HG02840 (cell line): Measurements from ENCODE around the gene WDR11.

Experiments
- ATAC-seq: cut with Tn5 transposase; IDR thresholded peaks from one replicate; pipeline ENCODE4 v1.9.1; 2021; ENCODE audit warnings: mild to moderate bottlenecking, moderate library complexity, moderate number of reproducible peaks; ENCODE audit not compliant: unreplicated experiment, low FRiP score

WDR11 gene, protein sequence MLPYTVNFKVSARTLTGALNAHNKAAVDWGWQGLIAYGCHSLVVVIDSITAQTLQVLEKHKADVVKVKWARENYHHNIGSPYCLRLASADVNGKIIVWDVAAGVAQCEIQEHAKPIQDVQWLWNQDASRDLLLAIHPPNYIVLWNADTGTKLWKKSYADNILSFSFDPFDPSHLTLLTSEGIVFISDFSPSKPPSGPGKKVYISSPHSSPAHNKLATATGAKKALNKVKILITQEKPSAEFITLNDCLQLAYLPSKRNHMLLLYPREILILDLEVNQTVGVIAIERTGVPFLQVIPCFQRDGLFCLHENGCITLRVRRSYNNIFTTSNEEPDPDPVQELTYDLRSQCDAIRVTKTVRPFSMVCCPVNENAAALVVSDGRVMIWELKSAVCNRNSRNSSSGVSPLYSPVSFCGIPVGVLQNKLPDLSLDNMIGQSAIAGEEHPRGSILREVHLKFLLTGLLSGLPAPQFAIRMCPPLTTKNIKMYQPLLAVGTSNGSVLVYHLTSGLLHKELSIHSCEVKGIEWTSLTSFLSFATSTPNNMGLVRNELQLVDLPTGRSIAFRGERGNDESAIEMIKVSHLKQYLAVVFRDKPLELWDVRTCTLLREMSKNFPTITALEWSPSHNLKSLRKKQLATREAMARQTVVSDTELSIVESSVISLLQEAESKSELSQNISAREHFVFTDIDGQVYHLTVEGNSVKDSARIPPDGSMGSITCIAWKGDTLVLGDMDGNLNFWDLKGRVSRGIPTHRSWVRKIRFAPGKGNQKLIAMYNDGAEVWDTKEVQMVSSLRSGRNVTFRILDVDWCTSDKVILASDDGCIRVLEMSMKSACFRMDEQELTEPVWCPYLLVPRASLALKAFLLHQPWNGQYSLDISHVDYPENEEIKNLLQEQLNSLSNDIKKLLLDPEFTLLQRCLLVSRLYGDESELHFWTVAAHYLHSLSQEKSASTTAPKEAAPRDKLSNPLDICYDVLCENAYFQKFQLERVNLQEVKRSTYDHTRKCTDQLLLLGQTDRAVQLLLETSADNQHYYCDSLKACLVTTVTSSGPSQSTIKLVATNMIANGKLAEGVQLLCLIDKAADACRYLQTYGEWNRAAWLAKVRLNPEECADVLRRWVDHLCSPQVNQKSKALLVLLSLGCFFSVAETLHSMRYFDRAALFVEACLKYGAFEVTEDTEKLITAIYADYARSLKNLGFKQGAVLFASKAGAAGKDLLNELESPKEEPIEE

DNA sequence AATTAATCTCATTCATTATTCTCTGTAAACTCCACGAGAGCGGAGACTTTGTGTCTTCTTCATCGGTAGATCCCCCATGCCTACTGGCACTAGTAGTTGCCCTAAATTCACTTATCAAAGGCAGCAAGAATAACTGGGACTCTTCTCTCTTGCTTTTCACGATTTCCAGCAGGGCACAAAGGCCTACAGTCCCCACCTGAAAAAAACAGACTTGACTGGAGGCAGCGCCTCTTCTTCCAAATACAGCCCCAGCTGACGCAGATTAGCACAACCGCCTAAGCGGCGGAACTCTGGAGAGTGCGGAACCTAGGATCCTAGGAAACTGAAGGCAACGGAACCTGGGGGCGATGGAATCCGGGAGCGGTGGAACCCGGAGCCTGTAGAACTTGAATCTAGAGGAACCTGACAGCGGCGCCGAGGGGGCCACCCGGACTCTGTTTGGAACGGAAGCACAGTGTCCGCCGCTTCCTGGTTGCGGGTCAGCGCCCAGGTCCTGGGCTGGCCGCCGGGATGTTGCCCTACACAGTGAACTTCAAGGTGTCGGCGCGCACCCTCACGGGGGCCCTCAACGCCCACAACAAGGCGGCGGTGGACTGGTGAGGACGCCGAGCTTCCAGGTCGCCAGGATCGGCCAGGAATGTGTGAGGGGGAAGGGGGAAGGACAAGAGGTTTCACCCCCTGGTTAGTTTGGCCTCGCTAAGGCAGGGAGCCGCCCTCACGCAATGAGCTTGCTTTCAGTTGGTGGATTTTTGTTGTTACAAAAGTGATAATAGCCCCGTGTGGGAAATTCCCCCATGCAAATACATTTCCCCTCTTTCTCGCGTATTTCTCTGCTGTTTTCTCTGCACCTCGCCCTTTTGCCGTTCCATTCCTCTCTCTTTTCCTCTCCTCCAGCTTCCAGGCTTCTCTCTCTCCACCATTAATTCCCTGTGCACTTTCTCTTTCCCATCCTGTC, at the start of gene WDR11:
Gene WDR11, plus strand, starts transcription at position 452 of the 955 bp plus-strand sequence. Its CDS starts 59 bp downstream, at position 511.
- ATAC-seq: peak; percentile 95

DNA sequence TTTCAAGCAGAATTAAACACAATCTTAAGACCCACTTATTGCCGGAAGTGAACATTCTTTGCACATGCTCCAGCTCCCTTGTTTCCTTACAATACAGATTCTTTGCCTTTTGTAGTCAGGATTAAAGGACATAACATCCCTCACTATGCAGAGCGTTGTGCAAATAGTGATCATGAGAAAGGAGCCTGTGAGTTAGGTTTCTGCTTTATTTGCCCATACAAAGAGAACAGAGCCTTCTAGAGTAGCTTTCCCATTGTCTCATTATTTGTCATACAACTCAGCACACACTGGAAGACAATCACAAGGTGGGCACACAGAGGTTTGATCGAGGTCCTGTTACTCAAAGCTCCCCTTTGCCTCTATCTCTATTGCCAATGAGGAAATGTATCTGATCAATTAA, 48.2 kb upstream of the WDR11 start:
- no peak for ATAC-seq

DNA sequence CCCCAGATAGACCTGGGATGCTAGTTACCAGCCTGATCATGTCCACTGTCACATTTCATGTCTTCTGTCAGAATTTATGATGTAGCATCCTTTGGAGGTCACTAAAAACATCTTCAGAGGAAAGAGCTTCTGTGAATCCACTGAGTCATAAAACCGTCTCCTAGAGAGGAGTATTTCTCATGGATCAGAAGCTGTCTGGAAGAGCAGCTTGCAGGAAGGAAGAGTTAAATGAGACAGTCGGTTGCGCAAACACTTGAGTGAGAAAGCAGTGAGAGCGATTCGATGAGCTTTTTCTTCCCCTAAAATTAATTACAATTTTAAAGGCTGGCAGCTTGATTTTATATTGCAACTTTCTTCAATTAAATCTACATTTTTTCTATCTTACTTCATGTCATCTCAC, 47.2 kb upstream of the WDR11 start:
- no peak for ATAC-seq

DNA sequence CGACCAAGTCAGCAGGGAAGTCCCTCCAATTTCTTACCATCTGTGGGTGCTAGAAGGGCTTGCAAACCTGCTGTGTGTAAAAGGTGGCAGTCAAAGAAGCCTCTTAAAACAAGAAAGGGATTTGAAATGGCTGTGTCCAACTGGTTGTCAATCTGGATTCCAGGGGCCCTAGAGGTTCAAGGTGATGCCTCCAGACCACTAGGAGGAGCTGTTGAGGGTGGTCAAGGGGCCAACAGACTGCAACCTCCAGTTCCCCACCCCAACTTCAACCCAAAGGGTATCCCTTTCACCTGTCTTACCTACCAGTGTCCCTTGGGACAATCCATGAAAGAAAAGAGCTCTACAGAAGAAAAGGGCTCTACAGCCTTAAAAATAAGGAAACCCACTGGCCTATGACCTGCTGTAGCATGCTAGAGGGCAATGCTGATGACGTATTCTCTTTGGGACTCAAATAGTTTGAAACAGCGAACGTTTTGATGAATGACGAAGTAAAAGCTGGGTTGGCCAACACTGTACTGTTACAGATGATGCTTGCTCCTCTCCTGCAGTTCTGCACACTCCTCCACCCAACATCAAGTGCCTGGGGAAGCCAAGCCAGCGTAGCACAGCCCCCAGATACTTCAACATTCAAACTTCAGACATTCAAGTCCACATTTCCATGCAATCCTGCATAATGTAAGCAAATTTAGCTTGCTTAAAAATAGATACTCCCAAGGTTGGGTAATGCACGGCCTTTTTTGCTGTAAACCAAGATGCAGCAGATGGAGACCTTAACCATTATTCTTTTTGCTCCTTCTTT, 45.9 kb upstream of the WDR11 start:
- ATAC-seq: no peak

DNA sequence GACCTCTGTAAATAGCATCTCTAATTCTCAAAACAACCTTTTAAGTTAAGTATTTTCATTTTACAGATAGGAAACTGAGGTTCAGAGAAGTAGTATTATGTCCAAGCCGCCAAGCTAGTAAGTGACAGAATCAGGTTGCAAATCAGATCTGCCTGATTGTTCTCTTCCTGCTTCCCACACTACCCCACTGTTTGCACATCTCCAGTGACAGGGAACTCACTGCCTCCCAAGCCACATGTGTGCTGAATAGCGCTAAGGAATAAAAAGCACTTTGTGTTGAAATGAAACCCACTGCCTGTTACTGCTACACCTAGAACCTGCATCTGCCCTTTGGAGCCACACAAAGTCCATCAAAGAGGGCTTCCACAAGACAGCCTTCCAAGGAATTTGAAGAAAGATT, 45.1 kb upstream of the WDR11 start:
- no peak for ATAC-seq

DNA sequence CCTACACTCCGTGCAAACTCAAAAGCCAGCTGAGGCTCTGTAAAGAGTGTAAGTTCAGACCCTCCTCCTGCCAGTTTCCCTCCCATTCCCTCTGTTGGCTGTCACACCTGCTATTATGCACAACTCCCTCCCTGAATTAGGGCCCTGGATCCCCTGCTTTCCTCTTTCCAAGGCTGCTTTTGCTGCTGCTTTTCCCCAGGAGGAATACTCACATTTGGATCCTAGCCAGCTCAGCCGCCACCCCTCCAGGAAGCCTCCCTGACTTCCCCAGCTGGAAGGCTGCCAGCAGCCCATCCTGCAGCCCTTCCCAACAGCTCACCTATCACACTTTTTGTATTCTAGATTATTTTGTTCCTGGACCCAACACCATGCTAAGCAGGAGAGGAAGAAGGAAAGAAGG, 40.9 kb upstream of the WDR11 start:
- ATAC-seq: no peak

DNA sequence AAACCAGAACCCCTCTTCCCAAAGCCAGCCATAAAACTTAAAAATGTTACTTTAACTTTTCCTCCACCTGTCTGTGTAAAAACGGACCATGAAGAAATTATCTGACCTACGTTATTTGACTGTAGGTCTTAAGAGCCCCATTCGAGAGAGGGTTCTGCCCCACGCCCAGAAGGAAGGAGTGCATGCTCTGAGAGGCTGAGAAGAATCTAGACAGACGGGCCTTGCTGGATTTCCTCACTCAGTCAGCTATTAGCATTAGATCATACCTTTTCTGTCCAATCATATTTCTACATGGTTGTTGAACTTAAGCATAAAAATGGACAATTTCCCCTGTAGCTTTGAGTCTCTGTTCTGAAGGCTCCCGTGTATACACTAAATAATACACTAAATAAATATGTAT, 38.1 kb upstream of the WDR11 start:
- no peak for ATAC-seq

DNA sequence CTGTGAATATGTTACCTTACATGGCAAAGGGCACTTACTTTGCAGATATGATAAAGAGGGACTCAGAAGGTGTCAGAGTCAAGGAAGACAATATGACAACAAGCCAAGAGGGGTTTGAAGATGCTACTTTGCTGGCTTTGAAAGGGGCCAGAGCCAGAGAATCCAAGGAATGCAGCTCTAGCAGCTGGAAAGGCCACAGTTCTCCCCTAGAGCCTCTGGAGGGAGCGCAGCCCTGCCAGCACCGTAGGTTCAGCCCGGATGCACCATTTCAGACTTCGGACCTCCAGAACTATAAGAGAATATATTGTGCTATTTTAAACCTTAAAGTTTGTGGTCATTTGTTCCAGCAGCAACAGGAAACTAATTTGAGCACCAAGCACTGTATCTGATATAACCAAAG, 32.9 kb upstream of the WDR11 start:
- no peak for ATAC-seq

DNA sequence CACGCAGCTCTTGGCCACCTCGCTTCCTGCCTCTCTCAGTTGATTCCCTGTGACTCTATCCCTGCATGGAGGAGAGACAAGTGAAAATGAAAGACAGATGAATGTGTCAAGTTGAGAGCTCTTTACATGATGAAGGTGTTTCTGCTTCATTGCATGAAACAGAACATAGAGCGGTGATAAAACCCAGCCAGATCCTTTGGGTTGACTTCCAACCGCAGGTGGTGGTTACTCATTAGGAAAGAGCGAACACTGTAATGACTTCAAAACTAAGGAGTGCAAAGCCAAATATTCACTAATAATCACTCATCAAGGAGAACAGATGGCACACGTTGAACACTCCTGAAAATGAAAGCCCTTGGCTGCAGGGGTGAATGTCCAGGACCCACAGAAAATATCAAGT, 31.8 kb upstream of the WDR11 start:
- no peak for ATAC-seq

DNA sequence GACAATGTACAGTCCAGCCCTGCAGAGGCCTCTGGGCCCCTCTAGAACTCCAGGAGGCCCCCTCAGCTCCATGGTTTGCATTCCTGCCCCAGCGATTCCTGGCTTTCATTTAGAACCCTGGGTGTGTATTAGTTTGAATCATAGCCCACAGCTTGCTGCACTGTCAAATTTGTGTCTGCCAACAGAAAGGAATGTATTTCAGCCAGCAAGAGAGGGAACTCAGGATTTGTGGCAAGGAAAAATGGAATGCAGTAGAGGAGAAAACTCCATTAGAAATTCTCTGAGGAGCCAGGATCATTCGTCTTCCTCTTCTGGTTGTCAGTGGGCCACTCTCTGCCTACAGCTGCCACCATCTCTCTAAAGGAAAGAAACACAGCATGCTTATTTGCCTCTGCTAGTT, 27.9 kb upstream of the WDR11 start:
- ATAC-seq: no peak

DNA sequence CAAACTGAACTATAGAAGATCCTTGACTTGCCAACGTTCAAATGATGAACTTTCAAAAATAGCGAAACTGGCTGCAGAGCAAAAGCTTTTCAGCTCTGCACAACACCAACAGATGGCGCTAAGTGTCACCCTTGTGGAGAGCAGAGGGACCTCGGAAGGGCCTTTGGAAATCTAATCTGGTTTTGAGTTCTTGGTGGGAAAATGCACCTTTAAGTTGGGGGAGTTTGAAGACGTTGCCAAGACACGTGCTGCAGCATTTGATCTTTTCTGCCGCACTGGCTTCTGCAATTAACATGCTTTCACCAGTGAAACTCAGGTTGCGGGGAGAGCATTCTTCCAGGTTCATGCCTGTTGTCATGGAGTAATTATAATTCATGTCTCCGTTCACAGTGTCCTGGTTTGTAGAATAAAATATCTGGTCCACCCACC, 26.3 kb upstream of the WDR11 start:
- no peak for ATAC-seq

DNA sequence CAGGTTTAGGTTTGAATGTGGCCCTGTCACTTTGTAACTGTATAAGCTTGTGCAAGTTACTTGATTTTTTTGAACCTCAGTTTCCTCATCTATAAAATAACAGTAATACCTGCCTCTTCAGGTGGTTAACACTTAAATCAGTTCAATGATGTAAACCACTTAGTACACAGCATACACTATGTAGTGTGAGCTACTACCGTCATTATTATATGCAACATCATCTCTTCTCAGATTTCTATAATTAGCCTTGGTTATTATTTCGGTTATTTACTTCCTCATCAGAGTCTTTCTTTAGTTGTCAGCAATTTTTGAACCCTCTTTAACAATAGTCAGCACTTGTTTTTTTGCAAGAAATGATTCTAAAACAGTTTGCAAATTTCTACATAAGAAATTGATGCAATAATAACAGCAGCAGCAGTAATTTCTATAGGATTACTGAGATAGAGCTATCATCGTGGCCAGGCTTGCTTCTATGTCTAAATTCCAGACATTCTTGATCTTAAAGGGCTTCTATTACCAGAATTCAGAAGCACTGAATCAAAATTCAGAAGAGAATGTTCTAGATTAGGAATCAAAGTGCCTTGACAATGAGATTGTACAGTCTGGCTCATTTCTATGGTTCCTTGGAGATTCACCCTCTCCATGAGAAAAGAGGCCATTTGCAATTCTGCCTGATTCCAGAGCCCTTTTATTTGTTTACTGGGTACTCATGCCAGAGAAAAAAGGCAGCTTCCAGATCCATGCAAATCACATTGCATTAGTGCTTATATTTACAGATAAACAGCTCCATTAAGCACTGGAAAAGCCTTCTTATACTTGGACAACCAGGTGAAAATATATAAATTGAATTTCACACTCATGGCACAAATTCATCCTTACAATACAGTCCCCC, 25.0 kb upstream of the WDR11 start:
- ATAC-seq: no peak

DNA sequence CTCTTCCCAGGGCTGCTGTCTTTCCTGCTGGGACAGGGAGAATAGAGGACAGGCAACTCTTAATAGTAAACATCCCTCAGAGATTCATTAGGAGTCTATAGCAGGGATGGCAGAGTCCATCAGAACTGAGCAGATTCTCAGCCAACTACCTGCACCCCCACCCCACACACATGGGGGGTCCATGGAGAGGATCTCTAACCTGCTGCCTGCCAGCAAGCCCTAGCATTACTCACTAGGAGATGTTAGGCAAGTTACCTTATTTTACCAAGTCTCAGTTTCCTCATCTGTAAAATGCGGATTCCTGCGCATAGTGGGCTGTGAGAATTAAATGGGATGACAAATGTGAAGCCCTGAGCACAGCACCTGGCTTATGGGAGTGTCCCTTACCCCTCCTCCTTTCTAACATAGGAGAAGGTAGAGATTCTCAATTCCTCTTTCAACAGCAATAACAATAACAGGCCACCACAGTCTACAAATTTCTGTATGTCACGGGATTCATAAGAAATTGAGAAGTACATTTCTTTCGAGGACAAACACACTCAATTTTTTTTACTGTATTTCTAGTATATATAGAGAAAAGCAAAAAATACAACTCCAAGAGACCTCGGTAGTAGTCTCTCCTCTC, 23.8 kb upstream of the WDR11 start:
- ATAC-seq: peak; percentile 51

DNA sequence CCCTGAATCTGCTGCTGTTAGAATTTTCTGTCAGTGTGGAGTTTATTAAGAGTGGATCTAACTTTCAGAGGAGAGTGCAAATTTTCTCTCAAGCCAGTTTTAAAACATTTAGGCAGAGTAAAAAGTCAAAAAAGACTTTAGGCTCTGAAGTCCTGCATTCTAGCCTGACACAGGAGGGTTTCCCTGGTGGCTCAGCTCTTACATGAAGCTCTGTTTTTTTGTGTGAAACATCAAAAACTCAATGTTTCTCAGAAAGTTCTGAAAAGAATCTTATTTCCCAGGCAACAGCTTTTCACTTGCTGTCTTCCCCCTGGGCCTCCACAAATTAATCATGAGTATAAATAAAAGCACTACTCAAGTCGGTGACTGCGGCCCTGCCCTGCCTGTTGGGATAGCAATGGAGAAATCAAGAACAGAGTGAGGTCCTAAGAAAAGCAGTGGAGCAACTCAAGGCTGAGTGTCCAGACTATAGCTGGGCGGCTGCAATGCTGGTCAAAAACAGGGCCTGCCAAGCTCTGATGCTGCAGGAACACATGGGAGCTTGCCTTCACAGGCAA, 22.3 kb upstream of the WDR11 start:
- no peak for ATAC-seq

DNA sequence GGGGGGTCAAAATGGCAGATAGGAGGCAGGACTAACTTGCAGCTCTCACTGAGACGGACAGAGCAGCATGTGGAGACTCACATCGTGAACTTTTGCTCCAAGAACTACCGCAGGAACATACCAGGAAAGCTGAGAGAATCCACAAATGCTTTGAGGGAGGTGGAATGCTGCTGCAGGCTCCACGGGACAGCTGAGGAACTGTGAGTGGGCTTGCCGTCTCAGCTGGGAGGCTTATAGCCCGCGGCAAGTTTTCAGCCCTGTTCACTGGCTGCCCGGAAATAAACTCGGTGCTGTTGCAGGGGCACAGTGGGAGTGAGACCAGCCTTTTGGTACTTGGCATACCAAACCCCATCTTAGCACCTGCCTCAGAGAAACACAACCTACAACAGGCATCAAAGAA, 19.1 kb upstream of the WDR11 start:
- no peak for ATAC-seq

DNA sequence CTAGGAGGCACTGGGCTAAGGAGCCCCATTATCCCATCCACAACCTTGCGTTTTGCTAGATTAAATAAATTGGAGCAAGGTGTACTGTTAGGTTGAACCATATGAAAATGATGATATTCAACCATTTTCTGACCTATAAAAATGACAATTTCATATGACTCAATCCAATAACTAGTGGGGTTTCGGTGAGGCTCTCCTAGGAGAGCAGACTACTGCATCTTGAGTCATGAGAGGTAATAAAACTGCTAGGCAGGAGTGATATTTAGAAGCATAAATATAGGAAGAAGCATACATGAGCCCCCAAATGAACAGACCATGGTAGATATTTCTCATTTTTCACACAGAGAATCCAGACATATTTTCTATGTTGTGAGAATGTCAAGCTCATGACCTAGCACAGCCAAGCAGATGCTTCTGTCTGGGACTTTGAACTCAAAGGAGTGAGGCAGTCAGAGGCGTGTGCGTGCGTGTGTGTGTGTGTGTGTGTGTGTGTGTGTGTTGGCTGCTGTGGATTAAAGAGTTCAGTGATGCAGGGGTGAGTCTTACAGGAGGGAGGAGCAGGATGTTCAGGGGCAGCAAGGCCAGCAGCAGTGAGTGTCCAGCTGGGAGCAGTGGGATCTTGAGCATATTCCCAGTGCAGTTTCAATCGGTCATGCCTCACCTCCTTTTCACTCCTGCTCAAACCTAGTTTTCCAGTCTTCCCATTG, 17.8 kb upstream of the WDR11 start:
- no peak for ATAC-seq

DNA sequence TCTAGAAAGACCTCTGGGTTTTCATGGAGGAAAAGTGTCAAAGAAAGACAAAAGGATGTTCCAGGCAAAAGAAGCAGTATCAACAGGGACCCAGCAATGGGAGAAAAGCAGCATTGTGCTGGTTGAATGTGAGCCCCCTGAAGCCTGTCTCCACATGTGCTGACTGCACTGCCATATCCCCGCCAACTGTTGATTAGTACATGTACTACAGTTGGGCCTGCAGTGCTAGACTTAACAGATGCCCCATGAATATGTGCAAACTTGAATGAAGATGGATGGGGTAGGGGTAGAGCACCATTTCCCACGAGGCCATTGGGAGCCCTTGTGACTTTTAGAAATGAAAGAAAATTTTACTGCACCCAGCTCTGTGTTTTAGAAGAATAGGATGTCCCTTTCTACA, 15.6 kb upstream of the WDR11 start:
- no peak for ATAC-seq
